LNCaP clone FGC (cell line): Measurements from ENCODE around the gene MACF1.

Experiments used
- DNase-seq: peaks from one replicate; pipeline ENCODE4 v3.0.0-alpha.2; 2011; ENCODE audit warnings: low read depth
- H3K4me3 ChIP-seq: 2 replicates; pipeline ENCODE4 v1.5.1; 2011; ENCODE audit warnings: mild to moderate bottlenecking, low read depth, low read length, control low read depth
- TF ChIP-seq, protein P1 (sequence below): IDR thresholded peaks from 2 replicates; pipeline ENCODE4 v1.5.1; 2012; ENCODE audit warnings: mild to moderate bottlenecking; ENCODE audit not compliant: control insufficient read depth, insufficient read depth; ENCODE audit errors: extremely low read depth

MACF1 gene

GRCh38 chr1:39378377-39378776 lies 173.9 kb downstream of the MACF1 start:
- no peak overlapping the region for H3K4me3 ChIP-seq
- DNase-seq, result no peak
- TF ChIP-seq, protein P1, sequence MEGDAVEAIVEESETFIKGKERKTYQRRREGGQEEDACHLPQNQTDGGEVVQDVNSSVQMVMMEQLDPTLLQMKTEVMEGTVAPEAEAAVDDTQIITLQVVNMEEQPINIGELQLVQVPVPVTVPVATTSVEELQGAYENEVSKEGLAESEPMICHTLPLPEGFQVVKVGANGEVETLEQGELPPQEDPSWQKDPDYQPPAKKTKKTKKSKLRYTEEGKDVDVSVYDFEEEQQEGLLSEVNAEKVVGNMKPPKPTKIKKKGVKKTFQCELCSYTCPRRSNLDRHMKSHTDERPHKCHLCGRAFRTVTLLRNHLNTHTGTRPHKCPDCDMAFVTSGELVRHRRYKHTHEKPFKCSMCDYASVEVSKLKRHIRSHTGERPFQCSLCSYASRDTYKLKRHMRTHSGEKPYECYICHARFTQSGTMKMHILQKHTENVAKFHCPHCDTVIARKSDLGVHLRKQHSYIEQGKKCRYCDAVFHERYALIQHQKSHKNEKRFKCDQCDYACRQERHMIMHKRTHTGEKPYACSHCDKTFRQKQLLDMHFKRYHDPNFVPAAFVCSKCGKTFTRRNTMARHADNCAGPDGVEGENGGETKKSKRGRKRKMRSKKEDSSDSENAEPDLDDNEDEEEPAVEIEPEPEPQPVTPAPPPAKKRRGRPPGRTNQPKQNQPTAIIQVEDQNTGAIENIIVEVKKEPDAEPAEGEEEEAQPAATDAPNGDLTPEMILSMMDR, result peak; percentile 98

DNA sequence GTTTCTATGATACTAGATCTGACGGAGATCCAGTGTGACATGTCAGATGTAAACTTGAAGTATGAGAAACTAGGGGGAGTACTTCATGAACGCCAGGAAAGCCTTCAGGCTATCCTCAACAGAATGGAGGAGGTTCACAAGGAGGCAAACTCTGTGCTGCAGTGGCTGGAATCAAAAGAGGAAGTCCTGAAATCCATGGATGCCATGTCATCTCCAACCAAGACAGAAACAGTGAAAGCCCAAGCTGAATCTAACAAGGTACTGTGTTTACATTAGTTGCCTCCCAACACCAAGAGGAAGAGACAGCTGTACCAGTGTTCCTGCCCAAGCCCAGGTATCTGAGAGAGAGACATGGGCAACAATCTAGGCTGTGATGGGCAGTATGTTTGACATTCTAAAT lies 174.7 kb downstream of the MACF1 start:
- DNase-seq, result no peak
- TF ChIP-seq, protein P1, result no peak

GRCh38 chr1:39380036-39380435 lies 175.5 kb downstream of the MACF1 start:
- TF ChIP-seq, protein P1, result no peak
- no peak overlapping the region for H3K4me3 ChIP-seq
- DNase-seq, result no peak

More for the DNA sequence above, 174.7 kb downstream of the MACF1 start:
- no peak overlapping the region for H3K4me3 ChIP-seq

GRCh38 chr1:39381839-39382238 lies 177.3 kb downstream of the MACF1 start:
- TF ChIP-seq, protein P1, result no peak
- no peak overlapping the region for H3K4me3 ChIP-seq
- DNase-seq, result no peak

- no peak for DNase-seq
- TF ChIP-seq, protein P1, result no peak
- no peak overlapping the region for H3K4me3 ChIP-seq
Observed at GRCh38 chr1:39384305-39384704, 179.8 kb downstream of the MACF1 start.

GRCh38 chr1:39385067-39385988 lies 180.8 kb downstream of the MACF1 start:
- H3K4me3 ChIP-seq, result no peak overlapping the region
- DNase-seq, result no peak
- TF ChIP-seq, protein P1, result no peak
